Measurements from ENCODE around the gene BRME1.

Gene BRME1

GRCh38 chr19:13905634-13906520 lies at the start of gene BRME1, which contains the start of gene CC2D1A:
TSS of gene BRME1 (minus strand) at chr19:13906117. CDS start at chr19:13904892, 1,225 bp downstream.
TSS of gene CC2D1A (plus strand) at chr19:13906201. CDS start at chr19:13906442, 241 bp downstream.
- peak; percentile 100 for DNase-seq (ENCODE audit: low spot score)

- DNase-seq (ENCODE audit: low spot score), result no peak
Measured at GRCh38 chr19:13954185-13954584, 48.3 kb upstream of the BRME1 start.

- DNase-seq (ENCODE audit: low spot score), result peak; percentile 60
Measured at GRCh38 chr19:13952931-13953531, 47.1 kb upstream of the BRME1 start.

- DNase-seq (ENCODE audit: low spot score), result peak; percentile 99
Measured at GRCh38 chr19:13952154-13952930, 46.4 kb upstream of the BRME1 start, which contains the start of gene DCAF15. TSS of gene DCAF15 (plus strand) at chr19:13952509. CDS start at chr19:13952513, 4 bp downstream.

- DNase-seq (ENCODE audit: low spot score), result no peak
Measured at GRCh38 chr19:13951799-13952153, 45.9 kb upstream of the BRME1 start.

GRCh38 chr19:13951043-13951442 lies 45.1 kb upstream of the BRME1 start:
- DNase-seq (ENCODE audit: low spot score), result no peak

- DNase-seq (ENCODE audit: low spot score), result no peak
Measured at GRCh38 chr19:13946414-13946813, 40.5 kb upstream of the BRME1 start.

- DNase-seq (ENCODE audit: low spot score), result no peak
Measured at GRCh38 chr19:13942023-13942684, 36.2 kb upstream of the BRME1 start.

- DNase-seq (ENCODE audit: low spot score), result no peak
Measured at GRCh38 chr19:13938301-13939064, 32.6 kb upstream of the BRME1 start, which contains the start of gene PODNL1. TSS of gene PODNL1 (minus strand) at chr19:13938417. CDS start at chr19:13938181, 236 bp downstream.

- DNase-seq (ENCODE audit: low spot score), result peak; percentile 44
Measured at GRCh38 chr19:13937479-13938300, 31.8 kb upstream of the BRME1 start.

GRCh38 chr19:13935765-13936510 lies 30.0 kb upstream of the BRME1 start:
- peak; percentile 81 for DNase-seq (ENCODE audit: low spot score)

GRCh38 chr19:13934785-13935109 lies 28.8 kb upstream of the BRME1 start:
- DNase-seq (ENCODE audit: low spot score), result no peak

- DNase-seq (ENCODE audit: low spot score), result peak; percentile 8
Measured at GRCh38 chr19:13932911-13933393, 27.0 kb upstream of the BRME1 start.

- DNase-seq (ENCODE audit: low spot score), result no peak
Measured at GRCh38 chr19:13932149-13932637, 26.3 kb upstream of the BRME1 start.

- peak; percentile 7 for DNase-seq (ENCODE audit: low spot score)
Measured at GRCh38 chr19:13931391-13932148, 25.7 kb upstream of the BRME1 start.

- DNase-seq (ENCODE audit: low spot score), result no peak
Measured at GRCh38 chr19:13930402-13930801, 24.5 kb upstream of the BRME1 start.

- no peak for DNase-seq (ENCODE audit: low spot score)
Measured at GRCh38 chr19:13929956-13930355, 24.0 kb upstream of the BRME1 start.

- no peak for DNase-seq (ENCODE audit: low spot score)
Measured at GRCh38 chr19:13929340-13929739, 23.4 kb upstream of the BRME1 start.
